Brain pericyte (primary cell): ENCODE results near the gene DNAJC7.

Source experiments
- DNase-seq: peaks from one replicate; pipeline ENCODE4 v3.0.0-alpha.2; 2012; ENCODE audit warnings: low read depth, low spot score

The DNAJC7 gene, protein sequence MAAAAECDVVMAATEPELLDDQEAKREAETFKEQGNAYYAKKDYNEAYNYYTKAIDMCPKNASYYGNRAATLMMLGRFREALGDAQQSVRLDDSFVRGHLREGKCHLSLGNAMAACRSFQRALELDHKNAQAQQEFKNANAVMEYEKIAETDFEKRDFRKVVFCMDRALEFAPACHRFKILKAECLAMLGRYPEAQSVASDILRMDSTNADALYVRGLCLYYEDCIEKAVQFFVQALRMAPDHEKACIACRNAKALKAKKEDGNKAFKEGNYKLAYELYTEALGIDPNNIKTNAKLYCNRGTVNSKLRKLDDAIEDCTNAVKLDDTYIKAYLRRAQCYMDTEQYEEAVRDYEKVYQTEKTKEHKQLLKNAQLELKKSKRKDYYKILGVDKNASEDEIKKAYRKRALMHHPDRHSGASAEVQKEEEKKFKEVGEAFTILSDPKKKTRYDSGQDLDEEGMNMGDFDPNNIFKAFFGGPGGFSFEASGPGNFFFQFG

GRCh38 chr17:42016941-42017865, at the start of gene DNAJC7:
TSS of gene DNAJC7 (minus strand) at chr17:42017439. CDS start at chr17:42017416, 23 bp downstream.
- peak; percentile 60 for DNase-seq

GRCh38 chr17:42065201-42065600, 48.0 kb upstream of the DNAJC7 start:
- DNase-seq, result no peak

DNA sequence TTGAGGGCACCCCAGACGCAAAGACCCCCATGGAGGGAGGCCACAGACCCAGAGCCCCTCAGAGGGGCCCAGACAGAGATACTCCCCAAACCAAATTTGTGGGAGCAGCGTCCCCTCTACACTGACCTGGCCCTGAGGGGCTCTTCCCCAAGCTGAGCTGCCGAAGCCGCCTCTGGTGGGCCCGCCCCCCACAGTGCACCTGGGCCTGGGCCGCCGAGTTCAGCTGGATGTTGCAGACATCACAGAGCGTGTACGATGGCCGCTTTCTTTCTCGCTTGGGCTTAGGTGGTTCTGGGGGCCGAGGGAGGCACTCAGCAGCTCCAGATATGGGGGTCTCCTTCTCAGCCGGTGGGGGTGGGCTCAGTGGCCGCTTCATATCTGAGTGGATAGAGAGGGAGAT, 45.4 kb upstream of the DNAJC7 start:
- DNase-seq, result no peak

DNA sequence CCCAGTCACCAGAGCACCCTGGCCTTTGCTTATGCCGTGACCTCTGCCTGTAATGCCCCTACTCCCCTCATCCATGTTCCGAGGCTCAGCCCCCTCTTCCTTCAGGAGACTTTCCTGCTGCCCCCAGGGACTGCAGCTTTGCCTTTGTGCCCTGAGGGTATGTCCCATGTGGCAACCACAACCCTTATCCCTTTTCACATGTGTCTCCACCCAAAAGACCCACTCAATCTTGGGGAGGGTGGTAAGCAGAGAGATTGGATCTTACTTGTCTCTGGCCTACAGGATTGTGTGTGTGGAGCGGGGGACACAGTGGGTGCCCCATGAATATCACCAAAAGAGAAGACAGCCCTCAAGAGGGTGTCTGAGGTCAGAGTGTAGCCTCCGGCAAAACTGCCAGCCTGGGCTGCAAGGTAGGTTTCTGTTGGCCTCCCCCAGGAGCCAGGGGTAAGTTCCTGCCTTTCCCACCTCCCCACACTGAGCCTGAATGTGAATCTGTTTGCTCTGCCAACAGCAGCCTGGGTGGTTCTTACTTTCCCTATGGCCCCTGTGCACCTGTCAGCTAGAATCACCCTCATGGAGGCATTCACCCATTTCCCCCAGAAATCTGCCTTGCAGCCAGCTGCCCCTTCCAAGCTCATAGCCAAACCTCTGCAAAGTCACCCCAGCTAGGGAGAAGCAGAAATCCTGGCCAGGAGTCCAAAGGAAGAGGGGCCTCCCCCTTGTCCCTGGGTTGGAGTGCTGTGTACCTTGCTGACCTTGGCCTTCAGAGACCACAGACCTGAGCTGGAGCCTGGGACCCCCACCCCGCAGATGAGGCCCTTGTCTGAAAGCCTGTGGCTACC, 44.6 kb upstream of the DNAJC7 start:
- no peak for DNase-seq

DNA sequence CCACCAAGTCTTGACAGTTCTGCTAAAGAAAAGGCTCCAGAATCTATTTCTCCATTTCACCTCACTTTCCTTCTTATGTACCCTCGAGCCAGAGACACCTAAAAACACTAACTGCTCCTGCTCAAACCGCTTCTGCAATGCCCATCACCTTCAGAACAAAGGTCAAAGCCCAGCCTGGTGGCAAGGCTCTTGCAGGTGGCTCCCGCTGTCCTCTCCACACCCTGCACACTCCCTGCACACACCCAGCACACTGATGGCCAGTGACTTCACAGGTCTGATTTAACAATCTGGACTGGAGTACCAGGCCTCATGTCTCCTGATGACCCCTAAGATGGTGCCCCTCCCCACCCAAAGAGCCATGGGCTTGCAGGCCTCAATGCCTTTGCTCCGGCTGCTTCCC, 43.0 kb upstream of the DNAJC7 start:
- no peak for DNase-seq

DNA sequence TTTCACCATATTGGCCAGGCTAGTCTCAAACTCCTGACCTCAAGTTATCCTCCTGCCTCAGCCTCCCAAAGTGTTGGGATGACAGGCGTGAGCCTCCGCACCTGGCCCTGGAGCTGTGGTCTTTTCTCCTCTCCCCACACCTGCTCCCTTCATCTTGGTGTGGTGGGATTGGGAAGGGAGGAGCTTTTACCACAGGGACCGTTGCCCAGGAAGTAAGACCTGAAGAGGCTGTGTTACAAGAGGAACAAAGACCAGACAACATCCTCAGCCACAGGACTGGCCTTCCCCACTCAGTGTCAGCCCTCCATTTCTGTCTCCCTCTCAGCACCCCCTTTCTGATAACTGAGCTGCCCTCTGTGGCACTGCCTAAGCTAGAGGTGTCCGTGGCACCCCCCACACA, 42.6 kb upstream of the DNAJC7 start:
- DNase-seq, result no peak

DNA sequence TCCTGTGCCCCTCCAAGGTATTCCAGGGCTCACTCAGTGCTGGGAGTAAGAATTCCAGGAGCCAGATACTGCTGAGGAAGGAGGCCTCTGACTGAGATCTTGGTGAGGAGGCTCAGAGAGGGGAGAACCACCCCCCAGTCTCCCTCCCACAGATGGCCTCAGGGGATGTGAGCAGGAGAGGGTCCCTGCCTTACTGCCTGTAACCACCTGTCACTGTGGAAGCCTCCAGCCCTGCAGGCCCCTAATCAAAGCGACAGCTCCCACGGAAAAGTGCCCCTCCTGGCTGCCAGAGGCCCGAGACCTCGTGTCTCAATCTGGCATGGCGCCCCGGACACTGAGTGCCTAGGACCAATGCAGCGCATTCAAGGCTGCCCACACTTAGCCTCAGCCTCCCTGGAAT, 40.8 kb upstream of the DNAJC7 start:
- DNase-seq, result no peak

- DNase-seq, result no peak
Observed at GRCh38 chr17:42056635-42057034, 39.4 kb upstream of the DNAJC7 start.

DNA sequence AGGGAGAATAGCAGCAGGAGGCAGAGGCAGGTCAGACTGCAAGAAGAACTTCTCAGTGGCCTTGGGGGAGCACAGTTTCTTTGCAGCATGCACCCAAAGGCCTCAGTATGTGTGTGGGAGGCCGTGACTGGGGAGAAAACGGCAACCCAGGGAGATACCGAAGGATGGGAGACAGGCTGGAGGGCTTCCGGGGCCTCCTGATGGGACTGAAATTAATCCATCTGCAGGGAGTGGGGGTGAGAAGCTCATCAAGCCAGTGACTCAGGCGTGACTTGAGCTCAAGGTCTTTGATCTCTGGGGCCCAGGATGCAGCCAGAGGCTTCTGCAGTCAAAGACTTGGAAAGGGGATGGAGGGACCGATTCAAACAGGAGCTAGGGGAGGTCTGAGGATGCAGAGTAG, 38.3 kb upstream of the DNAJC7 start:
- DNase-seq, result no peak

DNA sequence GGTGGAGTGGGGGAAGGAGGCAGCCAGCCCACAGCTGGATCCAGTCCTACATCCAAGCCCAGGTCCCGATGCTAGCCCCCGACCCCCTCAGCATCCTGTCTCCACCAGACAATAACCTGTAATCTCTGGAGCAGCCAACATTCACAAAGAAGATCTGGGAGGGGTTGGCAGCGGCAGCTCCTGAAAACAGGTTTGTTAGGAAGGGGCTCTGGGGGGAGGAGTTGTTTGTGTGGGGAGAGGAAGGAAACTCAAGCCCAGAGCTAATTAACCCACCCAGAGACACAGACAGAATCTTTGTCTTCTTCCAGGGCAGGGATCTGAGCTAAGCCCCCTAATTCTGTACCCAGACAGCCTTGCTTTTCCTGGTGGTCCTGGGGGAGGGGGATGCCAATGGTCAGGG, 37.8 kb upstream of the DNAJC7 start:
- DNase-seq, result no peak

- no peak for DNase-seq
Observed at GRCh38 chr17:42053731-42054500, 36.7 kb upstream of the DNAJC7 start.

GRCh38 chr17:42052346-42052877, 35.2 kb upstream of the DNAJC7 start:
- DNase-seq, result no peak

GRCh38 chr17:42051645-42052044, 34.4 kb upstream of the DNAJC7 start:
- DNase-seq, result no peak

DNA sequence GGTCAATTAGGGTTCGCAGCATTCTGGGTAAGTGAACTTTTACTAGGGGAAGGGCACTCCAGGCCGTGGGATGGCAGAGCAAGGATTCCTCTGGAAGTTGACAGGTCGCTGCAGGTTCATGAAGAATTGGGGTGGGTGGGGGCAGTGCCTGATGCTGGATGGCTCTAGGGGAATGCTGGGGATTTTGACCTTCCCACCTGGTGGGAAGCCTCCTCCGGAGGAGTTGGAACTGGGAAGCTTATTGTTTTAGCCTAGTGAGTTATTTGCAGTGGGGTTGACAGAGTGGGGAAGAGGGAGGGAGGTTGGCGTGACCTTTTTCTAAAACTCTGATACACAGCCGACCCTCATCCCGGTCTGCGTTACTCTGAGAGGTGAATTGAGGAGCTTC, 33.8 kb upstream of the DNAJC7 start:
- no peak for DNase-seq

- DNase-seq, result no peak
Observed at GRCh38 chr17:42050393-42051012, 33.3 kb upstream of the DNAJC7 start, which contains the start of gene C17orf113. TSS of gene C17orf113 (minus strand) at chr17:42050601. CDS start at chr17:42043376, 7,225 bp downstream.

- no peak for DNase-seq
Observed at GRCh38 chr17:42049834-42050392, 32.7 kb upstream of the DNAJC7 start.

- no peak for DNase-seq
Observed at GRCh38 chr17:42047343-42047742, 30.1 kb upstream of the DNAJC7 start.

DNA sequence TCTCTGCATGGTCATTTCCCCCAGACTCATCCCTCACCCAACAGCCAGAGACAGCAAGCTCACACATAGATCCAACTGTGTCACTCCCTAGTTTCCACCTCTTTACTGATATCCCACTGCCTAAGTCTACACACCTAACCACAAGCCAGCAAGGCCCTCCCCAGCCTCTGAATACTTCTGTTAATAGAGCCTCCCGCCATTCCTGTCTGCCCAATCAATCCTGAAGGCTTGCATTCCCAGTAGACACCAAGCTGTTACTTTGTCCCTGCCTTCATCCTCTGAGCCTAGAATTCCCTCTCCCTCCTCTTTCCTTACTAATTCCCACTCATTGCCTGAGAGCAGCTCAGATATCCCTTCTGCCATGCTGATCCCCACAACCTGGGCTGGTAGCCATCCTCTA, 28.5 kb upstream of the DNAJC7 start:
- no peak for DNase-seq

- no peak for DNase-seq
Observed at GRCh38 chr17:42042598-42043319, 25.5 kb upstream of the DNAJC7 start.
